Measurements from ENCODE around the gene PRR5L.

PRR5L gene

GRCh38 chr11:36509694-36510593, 213.9 kb downstream of the PRR5L start, which contains the start of gene TRAF6 (continued):
- TF ChIP-seq ZNF214 (tag by site-specific recombination; IDR thresholded peaks at IDR 0.05; ENCODE audit: borderline replicate concordance) (no peak), ZNF792 (tag by site-specific recombination; IDR thresholded peaks at IDR 0.05) (peak; percentile 66; the same call in 1 of the 2 replicates), ZNF112 (tag by site-specific recombination; IDR thresholded peaks at IDR 0.05) (no peak), ZBTB11 (tag by site-specific recombination; conservative IDR thresholded peaks at IDR 0.05; ENCODE audit: low read depth) (peak; percentile 79), ZNF555 (tag by site-specific recombination; conservative IDR thresholded peaks at IDR 0.05) (no peak), ZBTB48 (tag by site-specific recombination; IDR thresholded peaks at IDR 0.05) (peak; percentile 77), IKZF3 (tag by site-specific recombination; IDR thresholded peaks at IDR 0.05) (peak; percentile 31; the same call in 1 of the 2 replicates), OSR2 (tag by site-specific recombination; IDR thresholded peaks at IDR 0.05) (no peak), SP2 (tag by site-specific recombination; IDR thresholded peaks at IDR 0.05) (peak; percentile 60; the same call in 1 of the 2 replicates), ZBTB8A (tag by site-specific recombination; IDR thresholded peaks at IDR 0.05) (peak; percentile 52; the same call in 1 of the 2 replicates), ZNF211 (tag by site-specific recombination; IDR thresholded peaks at IDR 0.05; ENCODE audit: low read depth) (no peak), ZNF169 (tag by site-specific recombination; IDR thresholded peaks at IDR 0.05) (no peak), SCRT2 (tag by site-specific recombination; IDR thresholded peaks at IDR 0.05) (0 out of 2 replicates have a peak, but pooled peaks have one; percentile 11), ZNF624 (tag by site-specific recombination; IDR thresholded peaks at IDR 0.05) (no peak), ATF2 (tag by site-specific recombination; IDR thresholded peaks at IDR 0.05; ENCODE audit: low read depth) (no peak), KLF7 (tag by site-specific recombination; IDR thresholded peaks at IDR 0.05; ENCODE audit: borderline replicate concordance) (no peak), ZNF155 (tag by site-specific recombination; IDR thresholded peaks at IDR 0.05) (no peak), ZNF362 (tag by site-specific recombination; IDR thresholded peaks at IDR 0.05) (no peak), HOXC10 (CRISPR knock-in tag; IDR thresholded peaks at IDR 0.05) (0 out of 2 replicates have a peak, but pooled peaks have one; percentile 79), ZNF416 (tag by site-specific recombination; IDR thresholded peaks at IDR 0.05) (no peak), ZNF544 (tag by site-specific recombination; IDR thresholded peaks at IDR 0.05) (no peak), ZSCAN16 (tag by site-specific recombination; IDR thresholded peaks at IDR 0.05) (no peak), ZNF626 (tag by site-specific recombination; IDR thresholded peaks at IDR 0.05) (no peak), ZNF449 (tag by site-specific recombination; IDR thresholded peaks at IDR 0.05) (peak; percentile 53; the same call in 1 of the 2 replicates), ZNF23 (tag by site-specific recombination; IDR thresholded peaks at IDR 0.05; ENCODE audit: borderline replicate concordance) (no peak), ZNF423 (tag by site-specific recombination; IDR thresholded peaks at IDR 0.05) (0 out of 2 replicates have a peak, but pooled peaks have one; percentile 3), ZNF548 (tag by site-specific recombination; IDR thresholded peaks at IDR 0.05) (no peak), ZNF324 (tag by site-specific recombination; IDR thresholded peaks at IDR 0.05) (peak; percentile 81; the same call in 1 of the 2 replicates), ZNF704 (tag by site-specific recombination; IDR thresholded peaks at IDR 0.05) (no peak), ZNF791 (tag by site-specific recombination; IDR thresholded peaks at IDR 0.05) (no peak), ZNF76 (tag by site-specific recombination; IDR thresholded peaks at IDR 0.05; ENCODE audit: borderline replicate concordance, low read depth) (peak; percentile 72; the same call in 1 of the 2 replicates), ZNF48 (tag by site-specific recombination; IDR thresholded peaks at IDR 0.05) (no peak)

All from HEK293 (cell line).